ENCODE measurements around the gene MOSMO.

GRCh38 chr16:21990381-21990944 lies 17.4 kb upstream of the MOSMO start:
- no peak for TF ChIP-seq POLR2A (IDR thresholded peaks at IDR 0.05; ENCODE audit: low read length)
- TF ChIP-seq GATA1 (IDR thresholded peaks at IDR 0.05; ENCODE audit: low read depth, low read length): no peak
